Measurements from ENCODE around the gene ADPRHL1. TPM values are rescaled to one million over a fixed set of nuclear protein-coding genes. Genes with fewer than 3 reads are reported as not detected.

The ADPRHL1 gene
- total RNA-seq, 4 donors from 2014 or later, result 3.9 to 15.2 (median 5.8) TPM; not detected in 1

- no peak overlapping the region for H3K4me3 ChIP-seq
These were observed 41.9 kb downstream of the ADPRHL1 start for GRCh38 chr13:113411216-113412023.

GRCh38 chr13:113410472-113411201, 42.7 kb downstream of the ADPRHL1 start:
- H3K27ac ChIP-seq, result peak overlapping the region in 3 of 4 donors; percentile 32 to 76 (median 65)
- no peak overlapping the region for H3K4me3 ChIP-seq

More at GRCh38 chr13:113411216-113412023, 41.9 kb downstream of the ADPRHL1 start:
- H3K27ac ChIP-seq, result peak overlapping the region in 3 of 4 donors; percentile 32 to 76 (median 65)
- no peaks in the 10 kb centered on the region for H3K36me3 ChIP-seq
- no peaks in the 10 kb centered on the region for H3K27me3 ChIP-seq
- peaks cover 0 to 5% (median 0%) of the 10 kb centered on the region in 4 donors for H3K4me1 ChIP-seq
- TF ChIP-seq POLR2A (IDR thresholded peaks at IDR 0.05), result no peak
- peak in 1 of 3 donors; percentile 59 for DNase-seq
- peaks cover 0 to 11% (median 0%) of the 10 kb centered on the region in 4 donors for H3K9me3 ChIP-seq

DNA sequence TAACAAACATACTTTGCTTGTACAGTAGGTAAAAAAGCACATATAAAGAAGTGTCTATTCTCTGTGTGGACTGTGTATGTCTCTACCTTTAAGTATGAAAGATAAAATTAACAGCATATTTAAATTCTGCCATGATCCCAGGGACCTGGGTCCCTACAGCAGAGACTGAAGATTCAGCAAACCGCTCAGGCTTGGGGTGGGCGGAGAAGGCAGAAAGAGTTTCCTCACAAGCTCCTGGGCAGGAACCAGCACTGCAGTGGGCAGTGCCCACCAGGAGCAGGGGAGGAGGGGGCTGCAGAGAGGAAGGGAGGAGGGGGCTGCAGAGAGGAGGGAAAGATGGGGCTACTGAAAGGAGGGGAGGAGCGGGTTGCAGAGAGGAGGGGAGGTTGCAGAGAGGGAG, 44.7 kb downstream of the ADPRHL1 start:
- H3K27ac ChIP-seq, result no peak overlapping the region
- TF ChIP-seq, protein P1, sequence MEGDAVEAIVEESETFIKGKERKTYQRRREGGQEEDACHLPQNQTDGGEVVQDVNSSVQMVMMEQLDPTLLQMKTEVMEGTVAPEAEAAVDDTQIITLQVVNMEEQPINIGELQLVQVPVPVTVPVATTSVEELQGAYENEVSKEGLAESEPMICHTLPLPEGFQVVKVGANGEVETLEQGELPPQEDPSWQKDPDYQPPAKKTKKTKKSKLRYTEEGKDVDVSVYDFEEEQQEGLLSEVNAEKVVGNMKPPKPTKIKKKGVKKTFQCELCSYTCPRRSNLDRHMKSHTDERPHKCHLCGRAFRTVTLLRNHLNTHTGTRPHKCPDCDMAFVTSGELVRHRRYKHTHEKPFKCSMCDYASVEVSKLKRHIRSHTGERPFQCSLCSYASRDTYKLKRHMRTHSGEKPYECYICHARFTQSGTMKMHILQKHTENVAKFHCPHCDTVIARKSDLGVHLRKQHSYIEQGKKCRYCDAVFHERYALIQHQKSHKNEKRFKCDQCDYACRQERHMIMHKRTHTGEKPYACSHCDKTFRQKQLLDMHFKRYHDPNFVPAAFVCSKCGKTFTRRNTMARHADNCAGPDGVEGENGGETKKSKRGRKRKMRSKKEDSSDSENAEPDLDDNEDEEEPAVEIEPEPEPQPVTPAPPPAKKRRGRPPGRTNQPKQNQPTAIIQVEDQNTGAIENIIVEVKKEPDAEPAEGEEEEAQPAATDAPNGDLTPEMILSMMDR (IDR thresholded peaks at IDR 0.05), result no peak
- TF ChIP-seq POLR2A (IDR thresholded peaks at IDR 0.05), result no peak
- no peaks in the 10 kb centered on the region for H3K27me3 ChIP-seq
- peak in 1 of 3 donors; percentile 6 for DNase-seq
- H3K36me3 ChIP-seq, result no peaks in the 10 kb centered on the region
- H3K9me3 ChIP-seq, result peaks cover 0 to 11% (median 0%) of the 10 kb centered on the region in 4 donors
- H3K4me3 ChIP-seq, result no peak overlapping the region
- peaks cover 0 to 5% (median 0%) of the 10 kb centered on the region in 4 donors for H3K4me1 ChIP-seq

More at GRCh38 chr13:113410472-113411201, 42.7 kb downstream of the ADPRHL1 start:
- TF ChIP-seq, protein P1 (IDR thresholded peaks at IDR 0.05), result no peak
- TF ChIP-seq POLR2A (IDR thresholded peaks at IDR 0.05), result no peak
- no peaks in the 10 kb centered on the region for H3K27me3 ChIP-seq
- peak in 1 of 3 donors; percentile 50 for DNase-seq
- peaks cover 0 to 11% (median 0%) of the 10 kb centered on the region in 4 donors for H3K9me3 ChIP-seq
- peaks cover 0 to 5% (median 0%) of the 10 kb centered on the region in 4 donors for H3K4me1 ChIP-seq
- H3K36me3 ChIP-seq, result no peaks in the 10 kb centered on the region

DNA sequence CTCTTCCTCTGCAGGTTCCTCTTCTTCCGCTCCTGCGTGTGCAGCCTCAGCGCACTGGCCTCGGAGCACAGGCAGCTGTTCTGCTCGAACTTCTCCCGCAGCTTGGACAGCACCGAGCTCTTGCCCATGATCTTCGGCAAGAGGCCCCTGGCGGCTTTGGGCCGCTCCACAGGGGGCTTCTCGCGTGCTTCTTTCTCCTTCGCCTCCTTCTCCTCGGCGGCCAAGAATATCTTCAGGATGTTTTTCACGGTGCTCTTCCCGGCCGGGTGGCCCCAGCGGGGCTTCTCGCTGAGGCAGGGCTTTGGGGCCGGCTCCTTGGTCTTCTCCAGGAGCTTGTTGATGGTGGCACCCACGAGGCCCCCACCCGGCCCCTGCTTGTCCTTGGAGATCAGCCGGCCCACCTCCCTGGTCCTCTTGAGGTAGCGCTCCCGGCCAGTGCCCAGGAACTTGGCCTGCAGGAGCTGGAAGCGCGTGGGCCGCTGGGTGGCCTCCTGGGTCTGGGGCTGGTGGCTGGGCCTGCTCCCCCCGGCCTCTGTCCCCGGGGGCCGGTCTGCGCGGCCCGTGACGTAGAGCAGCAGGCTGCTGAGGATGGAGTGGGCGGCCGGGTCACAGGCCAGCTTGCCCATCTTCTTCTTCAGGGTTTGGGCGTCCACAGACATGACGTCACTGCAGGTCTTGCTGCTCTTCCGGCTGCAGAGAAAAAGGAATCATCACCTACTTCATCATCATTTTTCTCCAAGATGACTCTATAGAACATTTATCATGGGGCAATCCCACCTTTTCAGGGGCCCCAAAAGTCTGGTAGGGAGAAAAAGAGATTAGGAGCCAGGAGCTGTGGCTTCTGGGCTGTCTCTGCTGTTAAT, 45.5 kb downstream of the ADPRHL1 start:
- Histone ChIP-seq H3K36me3 (no peaks in the 10 kb centered on the region), H3K9me3 (peaks cover 0 to 11% (median 0%) of the 10 kb centered on the region in 4 donors), H3K4me3 (no peak overlapping the region), H3K27ac (no peak overlapping the region), H3K4me1 (peaks cover 0 to 5% (median 0%) of the 10 kb centered on the region in 4 donors), H3K27me3 (no peaks in the 10 kb centered on the region)
- TF ChIP-seq, protein P1 (IDR thresholded peaks at IDR 0.05), result no peak
- no peak for TF ChIP-seq POLR2A (IDR thresholded peaks at IDR 0.05)
- DNase-seq, result peak in 1 of 3 donors; percentile 31

GRCh38 chr13:113407103-113407530, 46.2 kb downstream of the ADPRHL1 start:
- Histone ChIP-seq H3K36me3 (no peaks in the 10 kb centered on the region), H3K4me3 (no peak overlapping the region), H3K9me3 (peaks cover 0 to 11% (median 0%) of the 10 kb centered on the region in 4 donors), H3K27me3 (no peaks in the 10 kb centered on the region), H3K4me1 (peaks cover 0 to 5% (median 0%) of the 10 kb centered on the region in 4 donors), H3K27ac (no peak overlapping the region)
- DNase-seq, result peak in 2 of 3 donors; percentile 41 to 45
- TF ChIP-seq, protein P1 (IDR thresholded peaks at IDR 0.05), result no peak
- TF ChIP-seq POLR2A (IDR thresholded peaks at IDR 0.05), result no peak

Measured in Peyer's patch (tissue), 4 donors.